Ovary (tissue), 9 donors: ENCODE data around the gene WNT9A. TPM values are rescaled to one million over a fixed set of nuclear protein-coding genes. Genes with fewer than 3 reads are reported as not detected.

Source experiments
- DNase-seq, 5 donors: peaks; one replicate each; pipeline ENCODE4 v3.0.0-alpha.2; 2019 to 2020
- H3K27ac ChIP-seq, 2 donors: fragments of 200-600 bp; one replicate each; pipeline versions ENCODE4 v1.5.1 to v1.8.0; 2019 to 2022
- H3K27me3 ChIP-seq: fragments of 200-600 bp; one replicate; pipeline ENCODE4 v1.8.0; 2022
- H3K36me3 ChIP-seq: fragments of 200-600 bp; sonication (generic); one replicate; pipeline ENCODE4 v1.5.1; 2019
- H3K4me1 ChIP-seq: one replicate; pipeline ENCODE4 v1.8.1; 2013; ENCODE audit warnings: mild to moderate bottlenecking, moderate library complexity; ENCODE audit not compliant: insufficient read depth
- H3K4me3 ChIP-seq: fragments of 200-600 bp; sonication (generic); one replicate; pipeline ENCODE4 v1.5.1; 2017
- H3K9me3 ChIP-seq, 2 donors: fragments of 200-600 bp in 1 of 2; sonication (generic) in 1 of 2; one replicate each; pipeline versions ENCODE4 v1.5.1 to v1.8.1; 2013 to 2019; ENCODE audit warnings: mild to moderate bottlenecking in 1 of 2, moderate library complexity in 1 of 2
- EP300 ChIP-seq: sonication (generic); formaldehyde crosslinking; IDR thresholded peaks from one replicate; pipeline ENCODE4 v1.6.1; 2017; ENCODE audit warnings: antibody characterized with exemption
- POLR2A ChIP-seq: fragments of 450-650 bp; IDR thresholded peaks from one replicate; pipeline ENCODE4 v1.6.1; 2017; ENCODE audit warnings: antibody characterized with exemption, mild to moderate bottlenecking, moderate library complexity
- WGBS, 3 donors: extraction: QIAGEN DNeasy Blood & Tissue Kit in 1 of 3; methylation state at CpG; one replicate each; pipeline versions ENCODE4 v1.1.5 to v1.1.7; 2013 to 2017; 5-methylcytosine and 5-hydroxymethylcytosine counted together
- intact Hi-C, 4 donors: fragments of 100-400 bp; cut with DNase I; formaldehyde crosslinking; loops; one replicate each; pipeline versions ENCODE4 v1.11.0 to v1.15.1; 2022 to 2023
- polyA plus RNA-seq, 2 donors: library from polyadenylated mRNA; stranded (reverse); fragments of 200-250 nt in 1 of 2; fragments of 350-450 nt in 1 of 2; fragmentation: Illumina TruSeq in 1 of 2; extraction: RNeasy Lipid Tissue Mini Kit (QIAGEN cat#74804) in 1 of 2; gene quantifications; one replicate each; pipeline ENCODE4 v1.2.3, GENCODE V29; 2013 to 2014
- total RNA-seq, 7 donors: library from RNA; depleted of rRNA in 2 of 7; stranded (reverse); fragments of >200 nt in 2 of 7; fragmentation: NEBNext Ultra II Directional in 3 of 7; extraction: Animal tissue kit (Norgen Biotek cat#: 25700) in 3 of 7; gene quantifications; one replicate each; pipeline versions ENCODE4 v1.1.0 to v1.2.4, GENCODE V29; 2016 to 2023
- TF ChIP-seq, protein P1 (sequence below), 3 donors: fragments of 450-650 bp in 2 of 3; fragments of 200-600 bp in 1 of 3; IDR thresholded peaks; one replicate each; pipeline versions ENCODE4 v1.5.1 to v1.8.0; 2016 to 2022; ENCODE audit warnings: antibody characterized with exemption in 3 of 3, mild to moderate bottlenecking in 1 of 3
- donor health status: DM: no; HTN: no; CAD: no; lungs with moderate emphysema.
- donor health status: DM: no; HTN: no; CAD: no.
- donor health status: Bipolar disorder and iron deficiency.
- donor health status: DM: yes; HTN: yes; CAD: no.
- donor health status: DM: no; HTN: no; CAD: no.
- donor health status: DM: yes; HTN: yes; CAD: no.

The WNT9A gene
- total and polyA plus RNA-seq, 9 donors = 1.1 to 15.9 (median 9.8) TPM

DNA sequence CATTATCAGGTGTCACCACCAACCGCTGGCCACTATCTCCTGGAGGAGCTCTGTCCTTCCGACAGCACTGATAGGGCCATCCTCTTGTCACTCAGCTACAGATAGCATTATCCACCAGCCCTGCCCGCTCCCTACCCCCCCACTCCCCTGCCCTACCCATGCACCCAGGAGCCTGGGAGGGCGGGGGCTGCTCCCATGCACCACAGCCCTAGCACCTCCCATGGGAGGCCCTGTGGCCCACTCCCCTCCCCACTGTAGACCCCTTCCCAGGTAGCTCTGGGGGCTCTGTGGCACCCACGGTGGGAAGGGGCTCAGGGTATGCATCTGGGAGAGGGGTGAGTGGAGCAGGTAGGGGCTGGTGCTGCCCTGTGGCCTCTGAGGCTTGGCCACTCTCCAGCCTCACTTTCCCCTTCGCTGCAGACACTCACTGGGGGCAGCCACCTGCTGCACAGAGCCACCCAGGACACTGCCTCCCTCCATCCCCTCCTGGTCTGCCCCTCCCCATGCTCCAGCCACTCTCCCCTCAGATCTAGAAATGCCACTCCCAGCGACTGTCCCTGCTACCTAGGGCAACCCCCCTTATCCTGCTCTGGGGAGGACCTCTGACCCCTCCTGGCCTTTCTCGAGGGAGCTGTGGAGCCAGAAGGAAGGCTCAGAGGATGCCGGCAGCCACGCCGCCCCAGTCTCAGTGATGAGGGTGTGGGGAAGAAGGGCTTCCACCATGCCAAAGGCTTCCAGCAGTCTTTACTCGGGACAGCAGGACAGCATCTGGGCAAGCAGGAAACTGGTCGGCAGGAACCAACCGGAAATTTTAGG, 58.5 kb downstream of the WNT9A start:
- intact Hi-C loops = no loop called here
- H3K27me3 ChIP-seq = no peaks in the 10 kb centered on the region
- H3K27ac ChIP-seq = no peak overlapping the region
- H3K36me3 ChIP-seq = no peaks in the 10 kb centered on the region
- DNase-seq = peak; percentile 12 to 42 (median 20)
- peaks cover 9% of the 10 kb centered on the region for H3K4me1 ChIP-seq
- H3K4me3 ChIP-seq = no peak overlapping the region
- no peak for TF ChIP-seq EP300
- no peak for TF ChIP-seq POLR2A
- TF ChIP-seq, protein P1, sequence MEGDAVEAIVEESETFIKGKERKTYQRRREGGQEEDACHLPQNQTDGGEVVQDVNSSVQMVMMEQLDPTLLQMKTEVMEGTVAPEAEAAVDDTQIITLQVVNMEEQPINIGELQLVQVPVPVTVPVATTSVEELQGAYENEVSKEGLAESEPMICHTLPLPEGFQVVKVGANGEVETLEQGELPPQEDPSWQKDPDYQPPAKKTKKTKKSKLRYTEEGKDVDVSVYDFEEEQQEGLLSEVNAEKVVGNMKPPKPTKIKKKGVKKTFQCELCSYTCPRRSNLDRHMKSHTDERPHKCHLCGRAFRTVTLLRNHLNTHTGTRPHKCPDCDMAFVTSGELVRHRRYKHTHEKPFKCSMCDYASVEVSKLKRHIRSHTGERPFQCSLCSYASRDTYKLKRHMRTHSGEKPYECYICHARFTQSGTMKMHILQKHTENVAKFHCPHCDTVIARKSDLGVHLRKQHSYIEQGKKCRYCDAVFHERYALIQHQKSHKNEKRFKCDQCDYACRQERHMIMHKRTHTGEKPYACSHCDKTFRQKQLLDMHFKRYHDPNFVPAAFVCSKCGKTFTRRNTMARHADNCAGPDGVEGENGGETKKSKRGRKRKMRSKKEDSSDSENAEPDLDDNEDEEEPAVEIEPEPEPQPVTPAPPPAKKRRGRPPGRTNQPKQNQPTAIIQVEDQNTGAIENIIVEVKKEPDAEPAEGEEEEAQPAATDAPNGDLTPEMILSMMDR (IDR thresholded peaks at IDR 0.05) = no peak
- 58 to 70% (median 63%) methylated on average over 14 of the region's 14 CpGs for WGBS, 3 donors
- no peaks in the 10 kb centered on the region for H3K9me3 ChIP-seq

DNA sequence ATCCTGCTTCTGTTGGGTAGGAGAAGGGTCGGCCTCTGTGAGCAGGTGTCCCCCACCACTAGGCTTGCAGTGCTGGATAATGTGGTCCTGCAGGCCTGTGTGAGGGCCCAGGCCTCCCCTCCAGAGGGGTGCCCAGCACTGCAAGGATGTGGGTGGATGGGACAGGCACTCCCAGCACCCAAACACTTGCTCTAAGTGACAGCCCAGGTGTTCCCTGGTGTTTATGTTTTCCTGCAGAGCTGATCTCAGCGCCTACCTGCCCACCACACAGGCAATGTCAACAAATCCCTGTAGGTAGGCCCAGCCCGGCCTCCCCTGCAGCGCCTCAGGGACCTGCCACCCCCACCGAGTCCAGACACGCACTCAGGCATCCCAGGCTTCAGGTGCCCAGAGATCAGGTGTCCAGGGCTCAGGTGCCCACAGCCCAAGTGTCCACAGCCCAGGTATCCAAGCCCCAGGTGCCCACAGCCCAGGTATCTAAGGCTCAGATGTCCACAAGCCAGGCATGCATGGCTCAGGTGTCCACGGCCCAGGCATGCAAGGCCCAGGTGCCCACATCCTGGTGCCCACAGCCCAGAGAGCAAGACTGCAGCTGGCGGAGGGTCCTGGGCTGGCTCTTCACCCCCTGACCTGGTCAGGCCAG, 59.2 kb downstream of the WNT9A start:
- DNase-seq = peak in 4 of 5 donors; percentile 10 to 40 (median 24)
- intact Hi-C loops = no loop called here
- H3K4me3 ChIP-seq = no peak overlapping the region
- H3K9me3 ChIP-seq = no peaks in the 10 kb centered on the region
- no peaks in the 10 kb centered on the region for H3K27me3 ChIP-seq
- H3K27ac ChIP-seq = peak overlapping the region; percentile 68 to 75
- 94 to 98% (median 98%) methylated on average over 8 of the region's 8 CpGs for WGBS, 3 donors
- TF ChIP-seq EP300 (no peak), POLR2A (no peak)
- TF ChIP-seq, protein P1 (IDR thresholded peaks at IDR 0.05) = no peak
- peaks cover 9% of the 10 kb centered on the region for H3K4me1 ChIP-seq
- no peaks in the 10 kb centered on the region for H3K36me3 ChIP-seq

DNA sequence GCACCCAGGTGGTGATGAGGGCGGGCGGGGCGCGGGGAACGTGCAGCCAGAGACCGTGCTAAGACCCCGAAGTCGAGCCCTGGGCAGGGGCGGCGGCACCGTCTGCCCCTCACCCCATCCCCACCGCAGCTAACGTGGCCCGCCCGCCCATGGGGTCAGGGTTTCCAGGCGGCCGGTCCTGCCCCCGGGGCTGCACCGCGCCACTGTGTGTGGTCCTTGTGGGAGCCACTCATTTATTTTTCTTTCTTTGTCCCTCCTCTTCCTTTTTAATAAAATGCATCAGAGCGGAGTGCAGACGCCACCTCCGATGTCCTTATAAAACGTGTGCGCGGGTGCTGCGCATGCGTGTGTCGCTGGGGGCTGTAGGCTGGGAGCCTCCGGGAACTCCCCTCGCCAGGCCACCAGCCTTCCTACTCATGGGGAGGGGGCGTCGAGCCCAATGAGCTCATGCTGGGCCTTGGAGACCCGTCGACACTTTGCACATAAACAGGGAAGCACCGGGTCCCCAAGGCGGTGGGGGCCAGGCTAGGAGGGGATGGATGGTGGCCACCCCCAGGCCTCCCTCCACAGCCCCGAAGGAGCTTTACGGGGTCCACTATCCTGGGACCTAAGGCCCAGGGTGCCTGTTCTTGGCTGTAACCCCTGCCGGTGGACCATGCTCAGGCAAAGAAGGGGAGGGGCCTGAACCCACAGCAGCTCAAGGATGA, 59.9 kb downstream of the WNT9A start:
- H3K27ac ChIP-seq = peak overlapping the region; percentile 68 to 75
- peak overlapping the region; percentile 34 for H3K4me3 ChIP-seq
- no peak for TF ChIP-seq POLR2A
- TF ChIP-seq, protein P1 (IDR thresholded peaks at IDR 0.05) = no peak
- no peaks in the 10 kb centered on the region for H3K36me3 ChIP-seq
- intact Hi-C loops = no loop called here
- no peaks in the 10 kb centered on the region for H3K27me3 ChIP-seq
- 15 to 23% (median 20%) methylated on average over 35 to 40 of the region's 40 CpGs for WGBS, 3 donors
- peaks cover 9% of the 10 kb centered on the region for H3K4me1 ChIP-seq
- no peaks in the 10 kb centered on the region for H3K9me3 ChIP-seq
- DNase-seq = peak; percentile 46 to 80 (median 57)

DNA sequence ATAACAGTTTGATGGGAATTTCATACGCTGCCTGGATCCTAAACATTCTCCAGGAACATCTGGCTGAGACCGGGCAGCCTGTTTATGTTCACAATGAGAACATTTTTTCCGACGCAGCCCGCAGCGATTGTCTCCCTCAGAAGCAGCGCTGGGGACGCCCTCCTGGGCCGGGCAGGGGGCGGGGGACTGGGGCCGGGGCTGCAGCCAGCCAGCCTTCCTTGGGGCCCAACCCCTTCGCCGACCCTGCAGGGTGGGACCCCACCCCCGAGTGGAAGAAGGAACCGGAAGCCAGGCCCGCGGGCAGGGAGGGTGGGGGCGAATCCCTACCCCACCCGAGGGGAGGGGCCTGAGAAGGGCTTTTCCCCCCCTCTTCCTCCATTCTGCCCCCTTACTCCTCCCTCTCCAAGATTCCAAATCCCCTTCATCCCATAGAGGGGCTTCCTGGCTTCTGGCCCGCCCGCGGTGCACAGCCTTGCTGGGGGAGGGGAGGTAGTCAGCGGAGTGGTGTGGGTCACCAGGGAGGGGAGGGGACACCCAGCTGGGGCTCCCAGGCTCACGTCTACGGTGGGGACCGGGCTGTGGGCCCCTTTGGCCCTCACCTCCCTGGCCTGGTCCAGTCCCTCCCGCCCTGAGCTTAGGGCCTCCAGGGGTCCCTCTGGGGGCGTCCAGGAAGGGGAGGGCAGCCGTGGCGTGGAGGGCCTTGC, 60.6 kb downstream of the WNT9A start:
- peak overlapping the region; percentile 34 for H3K4me3 ChIP-seq
- H3K4me1 ChIP-seq = peaks cover 9% of the 10 kb centered on the region
- H3K27me3 ChIP-seq = no peaks in the 10 kb centered on the region
- H3K27ac ChIP-seq = peak overlapping the region; percentile 68 to 75
- TF ChIP-seq EP300 = no peak
- TF ChIP-seq, protein P1 (IDR thresholded peaks at IDR 0.05) = no peak
- TF ChIP-seq POLR2A = no peak
- intact Hi-C loops = no loop called here
- DNase-seq = peak; percentile 66 to 88 (median 71)
- no peaks in the 10 kb centered on the region for H3K9me3 ChIP-seq
- H3K36me3 ChIP-seq = no peaks in the 10 kb centered on the region
- WGBS, 3 donors = 1 to 3% (median 2%) methylated on average over 23 to 30 of the region's 30 CpGs
